Retinal pigment epithelial cell (primary cell): Measurements from ENCODE around the gene LRRC17.
"Not testable (repeated sequence)": the region's sequence is repeated elsewhere in the genome, so short reads cannot be mapped to it uniquely, and the experiment has no call there.

ENCODE experiments used
- DNase-seq: peaks from one replicate; pipeline ENCODE4 v3.0.0-alpha.2; 2010; ENCODE audit warnings: low read depth
- H3K4me3 ChIP-seq: 2 replicates; pipeline ENCODE4 v1.5.1; 2011; ENCODE audit warnings: mild to moderate bottlenecking, low read length, control low read depth, moderate library complexity
- CTCF ChIP-seq: conservative IDR thresholded peaks from 2 replicates; pipeline ENCODE4 v1.5.1; 2011; ENCODE audit warnings: low read depth, low read length, control low read depth, inconsistent platforms

Gene LRRC17

GRCh38 chr7:102966465-102966864 is 53.7 kb downstream of the LRRC17 start:
- TF ChIP-seq CTCF: no peak
- no peak overlapping the region for H3K4me3 ChIP-seq
- no peak for DNase-seq

DNA sequence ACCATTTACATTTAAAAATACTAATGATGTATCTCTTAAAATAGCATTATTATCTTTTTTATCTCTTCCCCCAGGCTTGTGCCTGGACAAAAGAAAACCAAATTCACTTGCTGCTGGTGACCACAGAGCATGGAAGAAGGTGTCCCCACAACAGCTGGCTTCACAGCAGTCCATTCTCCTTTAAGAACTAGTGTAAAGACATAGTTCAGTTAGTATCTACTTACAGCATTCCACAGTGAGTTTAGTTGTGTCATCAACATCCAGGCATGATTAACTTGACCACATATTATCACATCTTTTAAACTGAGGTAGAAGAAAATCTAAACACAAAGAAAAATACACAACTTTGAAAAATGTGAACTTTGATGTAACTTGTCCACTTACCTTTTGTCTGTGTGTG is 55.0 kb downstream of the LRRC17 start:
- no peak overlapping the region for H3K4me3 ChIP-seq
- no peak for TF ChIP-seq CTCF
- no peak for DNase-seq

DNA sequence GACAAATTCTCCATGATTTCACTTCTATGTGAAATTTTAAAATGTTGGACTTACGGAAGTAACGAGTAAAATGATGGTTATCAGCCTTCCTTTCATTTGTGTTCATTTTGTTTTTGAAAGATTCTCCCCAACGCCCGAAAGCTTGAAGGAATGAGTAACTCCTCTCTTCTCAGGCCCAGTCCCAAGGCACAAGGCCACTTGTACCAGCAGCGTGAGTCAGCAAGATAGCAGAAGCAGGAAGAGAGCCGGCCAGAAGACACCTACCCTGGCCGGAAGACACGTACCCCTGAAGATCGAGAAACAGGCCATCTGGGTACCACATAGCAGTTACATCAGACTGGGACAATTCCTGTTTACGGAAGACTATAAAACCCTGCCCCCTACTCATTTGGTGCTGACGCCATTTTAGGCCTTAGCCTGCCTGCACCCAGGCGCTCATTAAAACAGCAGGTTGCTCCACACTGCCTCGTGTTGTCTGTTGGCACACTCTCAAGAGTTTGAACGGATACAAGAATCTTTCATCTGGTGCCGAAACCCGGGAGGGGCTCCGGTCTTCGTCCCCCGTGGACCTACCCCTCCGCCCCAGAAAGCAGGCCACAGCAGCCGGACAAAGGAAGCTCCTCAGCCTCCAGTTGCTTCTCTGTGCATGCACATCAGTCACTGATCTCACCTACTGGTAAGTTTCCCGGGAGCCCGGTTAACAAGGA is 60.4 kb downstream of the LRRC17 start:
- TF ChIP-seq CTCF: no peak
- no peak for DNase-seq
- H3K4me3 ChIP-seq: no peak overlapping the region

GRCh38 chr7:102974366-102975236 is 61.8 kb downstream of the LRRC17 start:
- DNase-seq: no peak
- H3K4me3 ChIP-seq: no peak overlapping the region
- TF ChIP-seq CTCF: peak; percentile 24

DNA sequence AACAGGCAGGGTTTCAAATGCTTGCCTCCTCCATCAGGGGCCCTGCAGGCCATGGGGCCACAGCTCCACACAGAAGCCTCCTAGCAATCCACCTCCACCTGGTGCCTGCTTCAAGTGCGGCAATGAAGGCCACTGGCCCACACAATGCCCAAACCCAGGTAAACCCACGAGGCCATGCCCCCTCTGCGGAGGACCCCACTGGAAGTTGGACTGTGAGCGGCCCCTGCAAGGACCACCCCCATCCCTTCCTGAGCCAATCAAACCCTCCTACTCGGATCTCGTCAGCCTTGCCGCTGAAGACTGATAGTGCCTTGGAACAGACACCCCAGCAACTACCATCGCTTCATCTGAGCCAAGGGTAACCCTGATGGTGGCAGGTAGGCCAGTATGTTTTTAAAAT is 63.1 kb downstream of the LRRC17 start:
- DNase-seq: no peak
- no peak overlapping the region for H3K4me3 ChIP-seq
- TF ChIP-seq CTCF: no peak

GRCh38 chr7:102976493-102976892 is 63.7 kb downstream of the LRRC17 start:
- TF ChIP-seq CTCF: no peak
- no peak for DNase-seq

GRCh38 chr7:102977586-102977985 is 64.8 kb downstream of the LRRC17 start:
- not testable (repeated sequence) for DNase-seq

More at GRCh38 chr7:102976493-102976892, 63.7 kb downstream of the LRRC17 start:
- H3K4me3 ChIP-seq: no peak overlapping the region

More at GRCh38 chr7:102977586-102977985, 64.8 kb downstream of the LRRC17 start:
- H3K4me3 ChIP-seq: not testable (repeated sequence)
